HepG2 (cell line): Measurements from ENCODE around the gene DAB2IP.

ENCODE experiments used
- POLR2G ChIP-seq: fragments of 200-400 bp; formaldehyde crosslinking; IDR thresholded peaks from 2 replicates; pipeline ENCODE4 v1.6.1; 2018; ENCODE audit warnings: mild to moderate bottlenecking, low read depth, low read length, moderate library complexity
- TGIF2 ChIP-seq: IDR thresholded peaks from 2 replicates; pipeline ENCODE4 v1.6.1; 2016; ENCODE audit warnings: control low read depth, missing compliant biosample characterization
- TF ChIP-seq, protein P1 (sequence below): sonication (generic); formaldehyde crosslinking; IDR thresholded peaks from 2 replicates; pipeline ENCODE4 v1.5.0; 2020; ENCODE audit warnings: mild to moderate bottlenecking, missing genetic modification reagents, moderate library complexity

DNA sequence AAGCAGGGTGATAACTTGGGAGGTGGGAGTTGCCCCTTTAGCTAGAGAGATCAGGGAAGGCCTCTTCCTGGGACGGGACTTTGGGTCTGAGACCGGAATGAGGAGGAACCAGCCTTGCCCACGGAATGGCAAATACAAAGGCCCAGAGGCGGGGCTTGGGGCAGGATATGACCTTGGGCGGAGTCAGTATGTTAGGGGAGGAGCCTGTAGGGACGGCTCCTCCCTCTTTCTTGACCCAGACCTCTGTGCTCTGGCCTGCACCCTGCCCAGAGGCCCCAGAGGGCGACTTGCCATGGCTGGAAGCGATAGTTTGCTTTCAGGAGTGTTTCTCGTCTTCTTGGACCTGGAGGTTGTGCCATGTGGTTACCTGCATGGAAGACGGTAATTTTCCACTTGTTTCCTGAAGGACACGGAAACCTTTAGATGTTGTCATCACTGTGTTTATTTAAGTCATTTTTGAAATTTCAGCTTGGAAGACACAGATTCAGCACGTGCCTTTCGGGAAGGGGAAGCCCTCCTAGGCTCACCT, 85.6 kb downstream of the DAB2IP start:
- TF ChIP-seq POLR2G = peak; percentile 91
- TF ChIP-seq TGIF2 = no peak
- TF ChIP-seq, protein P1, sequence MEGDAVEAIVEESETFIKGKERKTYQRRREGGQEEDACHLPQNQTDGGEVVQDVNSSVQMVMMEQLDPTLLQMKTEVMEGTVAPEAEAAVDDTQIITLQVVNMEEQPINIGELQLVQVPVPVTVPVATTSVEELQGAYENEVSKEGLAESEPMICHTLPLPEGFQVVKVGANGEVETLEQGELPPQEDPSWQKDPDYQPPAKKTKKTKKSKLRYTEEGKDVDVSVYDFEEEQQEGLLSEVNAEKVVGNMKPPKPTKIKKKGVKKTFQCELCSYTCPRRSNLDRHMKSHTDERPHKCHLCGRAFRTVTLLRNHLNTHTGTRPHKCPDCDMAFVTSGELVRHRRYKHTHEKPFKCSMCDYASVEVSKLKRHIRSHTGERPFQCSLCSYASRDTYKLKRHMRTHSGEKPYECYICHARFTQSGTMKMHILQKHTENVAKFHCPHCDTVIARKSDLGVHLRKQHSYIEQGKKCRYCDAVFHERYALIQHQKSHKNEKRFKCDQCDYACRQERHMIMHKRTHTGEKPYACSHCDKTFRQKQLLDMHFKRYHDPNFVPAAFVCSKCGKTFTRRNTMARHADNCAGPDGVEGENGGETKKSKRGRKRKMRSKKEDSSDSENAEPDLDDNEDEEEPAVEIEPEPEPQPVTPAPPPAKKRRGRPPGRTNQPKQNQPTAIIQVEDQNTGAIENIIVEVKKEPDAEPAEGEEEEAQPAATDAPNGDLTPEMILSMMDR (CRISPR knock-in tag) = no peak
